Medulla oblongata (tissue), 1 donor: Measurements from ENCODE around the gene CLIC4.
"Not testable (repeated sequence)": the region's sequence is repeated elsewhere in the genome, so short reads cannot be mapped to it uniquely, and the experiment has no call there.

Experiments used
- DNase-seq: peaks from one replicate; pipeline ENCODE4 v3.0.0-alpha.2; 2015; ENCODE audit errors: extremely low spot score

CLIC4 gene

GRCh38 chr1:24745711-24746413, 615 bp downstream of the CLIC4 start:
- peak; percentile 75 for DNase-seq

- no peak for DNase-seq
Measured at GRCh38 chr1:24748191-24749121, 3.2 kb downstream of the CLIC4 start.

DNA sequence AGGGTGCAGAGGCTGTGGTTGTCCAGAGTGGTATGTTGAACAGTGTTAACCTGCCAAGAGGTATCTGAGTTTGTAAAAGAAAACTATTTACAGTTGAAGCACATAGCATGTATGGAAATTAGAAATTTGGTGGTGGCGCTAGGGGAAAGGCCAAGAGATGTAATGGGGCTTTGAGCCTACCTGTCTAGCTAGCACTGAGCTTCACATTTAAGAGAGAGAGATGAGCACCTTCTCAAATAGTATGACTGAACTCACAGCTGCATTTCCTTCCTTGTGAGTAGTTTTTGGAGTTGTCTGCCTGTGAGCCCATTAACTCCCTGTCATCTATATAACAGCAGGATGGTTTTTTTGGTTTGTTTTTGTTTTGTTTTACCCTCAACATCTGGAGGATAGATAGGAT, 4.0 kb downstream of the CLIC4 start:
- DNase-seq: no peak

DNA sequence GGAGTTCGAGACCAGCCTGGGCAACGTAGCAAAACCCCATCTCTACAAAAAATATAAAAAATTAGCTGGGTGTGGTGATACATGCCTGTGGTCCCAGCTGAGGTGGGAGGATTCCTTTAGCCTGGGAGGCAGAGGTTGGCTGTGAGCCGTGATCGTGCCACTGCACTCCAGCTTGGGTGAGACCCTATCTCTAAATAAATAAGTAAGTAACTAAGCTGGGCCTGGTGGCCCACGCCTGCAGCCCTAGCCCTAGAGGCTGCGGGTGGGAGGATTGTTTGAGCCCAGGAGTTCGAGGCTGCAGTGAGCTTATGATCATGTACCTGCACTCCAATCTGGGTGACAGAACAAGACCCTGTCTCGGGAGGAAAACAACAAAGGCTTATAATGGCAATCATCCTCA, 4.6 kb downstream of the CLIC4 start:
- no peak for DNase-seq

DNA sequence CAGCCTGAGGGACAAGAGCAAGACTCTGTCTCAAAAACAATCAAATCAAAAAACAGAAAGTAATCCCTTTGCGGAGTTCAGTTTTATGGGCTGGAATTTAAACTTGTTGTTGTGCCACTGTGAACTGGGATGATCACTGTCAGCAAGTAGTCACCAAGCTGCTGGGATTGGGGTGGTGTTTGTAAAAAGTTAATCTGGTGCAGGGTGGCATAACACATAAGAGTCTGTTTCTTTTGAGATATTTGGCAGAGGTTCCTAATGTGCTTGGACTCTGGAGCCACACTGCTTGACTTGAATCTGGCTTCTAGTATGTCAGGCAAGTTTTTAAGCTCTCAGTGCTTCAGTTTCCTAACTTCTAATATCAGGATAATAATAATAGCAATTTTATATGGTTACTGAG, 6.6 kb downstream of the CLIC4 start:
- peak; percentile 56 for DNase-seq

- no peak for DNase-seq
Measured at GRCh38 chr1:24752305-24752704, 7.1 kb downstream of the CLIC4 start.

DNA sequence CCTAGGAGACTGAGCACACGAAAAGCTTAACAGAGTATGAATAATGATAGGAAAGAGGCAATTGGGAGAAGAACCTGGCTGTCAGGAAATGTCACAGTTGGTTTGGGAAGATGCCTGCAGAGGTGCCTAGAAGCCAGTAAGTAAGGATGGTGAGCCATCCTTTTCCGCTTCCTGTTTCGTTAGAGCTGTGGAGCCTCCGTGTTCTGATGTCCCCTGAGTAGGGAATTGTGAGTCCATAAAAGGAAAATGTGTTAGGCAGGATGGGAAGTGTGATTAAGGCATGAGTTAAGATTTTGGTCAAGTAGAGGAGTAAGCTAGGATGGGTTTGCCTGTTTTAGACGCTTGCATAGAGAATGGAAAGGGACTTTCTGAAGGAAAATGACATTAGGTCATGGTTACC, 9.0 kb downstream of the CLIC4 start:
- no peak for DNase-seq

DNA sequence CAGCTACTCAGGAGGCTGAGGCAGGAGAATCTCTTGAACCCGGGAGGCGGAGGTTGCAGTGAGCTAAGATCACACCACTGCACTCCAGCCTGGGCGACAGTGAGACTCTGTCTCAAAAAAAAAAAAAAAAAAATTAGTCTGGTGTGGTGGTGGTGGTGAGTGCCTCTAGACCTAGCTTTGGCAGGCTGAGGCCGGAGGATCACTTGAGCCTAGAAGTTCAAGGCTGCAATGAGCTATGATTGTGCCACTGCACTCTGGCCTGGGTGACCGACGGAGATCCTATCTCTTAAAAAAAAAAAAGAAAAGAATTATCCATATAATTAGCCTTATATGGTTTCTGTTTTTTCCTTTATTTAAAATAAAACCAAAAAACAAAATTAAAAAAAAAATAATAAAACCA, 10.1 kb downstream of the CLIC4 start:
- DNase-seq: not testable (repeated sequence)

DNA sequence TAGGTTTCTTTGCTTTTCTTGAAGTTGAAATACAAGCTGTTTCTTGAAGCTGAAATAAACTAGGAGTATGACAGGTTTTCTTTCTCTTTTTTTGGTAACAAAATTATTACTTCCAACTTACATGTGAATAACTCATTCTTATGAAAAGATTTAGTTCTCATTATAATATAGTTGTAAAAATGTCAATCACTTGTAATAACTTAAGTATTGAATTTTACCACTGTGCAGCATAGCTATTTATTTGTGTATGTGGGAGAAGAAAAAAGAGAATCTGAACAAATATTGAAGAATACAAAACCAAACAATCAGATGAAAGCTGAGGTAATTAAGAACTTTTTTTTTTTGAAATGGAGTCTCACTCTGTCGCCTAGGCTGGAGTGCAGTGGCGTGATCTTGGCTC, 11.1 kb downstream of the CLIC4 start:
- no peak for DNase-seq

DNA sequence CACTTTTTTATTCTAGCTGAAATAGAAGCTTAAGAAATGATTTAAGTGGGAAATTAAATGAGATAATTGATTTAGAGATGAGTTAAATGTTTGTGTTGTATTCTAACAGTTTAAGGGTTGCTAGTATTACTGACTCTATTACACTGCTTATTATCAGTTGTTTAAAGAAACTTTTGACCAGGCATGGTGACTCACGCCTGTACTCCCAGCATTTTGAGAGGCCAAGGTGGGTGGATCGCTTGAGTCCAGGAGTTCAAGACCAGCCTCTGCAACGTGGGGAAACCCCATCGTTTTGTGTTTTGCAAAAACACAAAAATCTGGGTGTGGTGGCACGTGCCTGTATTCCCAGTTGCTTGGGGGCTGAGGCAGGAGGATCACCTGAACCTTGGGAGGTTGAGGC, 14.2 kb downstream of the CLIC4 start:
- no peak for DNase-seq

DNA sequence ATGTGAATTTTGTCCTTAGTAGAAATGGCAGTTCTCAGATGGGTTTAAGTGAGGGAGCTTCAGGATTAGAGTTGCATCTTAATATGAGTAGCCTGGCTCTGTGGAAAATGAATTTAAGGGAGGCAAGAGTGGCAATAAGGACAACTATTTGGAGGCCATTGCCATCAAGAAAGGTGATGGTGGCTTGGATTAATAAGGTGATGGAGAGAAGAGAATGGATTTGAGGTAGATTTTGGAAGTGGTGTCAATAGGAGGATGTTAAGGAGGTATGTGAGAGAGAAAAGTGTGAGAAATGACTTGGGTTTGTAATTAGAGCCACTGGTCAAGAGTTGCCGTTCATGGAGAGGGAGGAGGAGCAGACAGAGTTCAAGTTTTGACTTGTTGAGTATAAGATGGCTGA, 16.3 kb downstream of the CLIC4 start:
- no peak for DNase-seq

GRCh38 chr1:24762133-24762676, 17.0 kb downstream of the CLIC4 start:
- DNase-seq: no peak

GRCh38 chr1:24763671-24764070, 18.4 kb downstream of the CLIC4 start:
- DNase-seq: no peak

DNA sequence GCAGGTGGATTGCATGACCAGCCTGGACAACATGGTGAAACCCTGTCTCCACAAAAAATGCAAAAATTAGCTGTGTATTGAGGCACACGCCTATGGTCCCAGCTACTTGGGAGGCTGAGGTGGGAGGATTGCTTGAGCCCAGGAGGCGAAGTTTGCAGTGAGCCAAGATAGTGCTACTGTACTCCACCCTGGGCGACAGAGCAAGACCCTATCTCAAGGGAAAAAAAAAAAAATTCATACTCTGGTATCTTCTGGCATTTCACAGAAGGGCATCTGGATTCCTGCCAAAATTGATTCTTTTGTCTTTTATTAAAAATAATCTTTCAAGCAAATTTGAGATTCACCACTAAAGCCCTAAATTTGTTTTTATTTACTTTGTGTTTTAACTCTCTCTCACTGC, 19.2 kb downstream of the CLIC4 start:
- no peak for DNase-seq

DNA sequence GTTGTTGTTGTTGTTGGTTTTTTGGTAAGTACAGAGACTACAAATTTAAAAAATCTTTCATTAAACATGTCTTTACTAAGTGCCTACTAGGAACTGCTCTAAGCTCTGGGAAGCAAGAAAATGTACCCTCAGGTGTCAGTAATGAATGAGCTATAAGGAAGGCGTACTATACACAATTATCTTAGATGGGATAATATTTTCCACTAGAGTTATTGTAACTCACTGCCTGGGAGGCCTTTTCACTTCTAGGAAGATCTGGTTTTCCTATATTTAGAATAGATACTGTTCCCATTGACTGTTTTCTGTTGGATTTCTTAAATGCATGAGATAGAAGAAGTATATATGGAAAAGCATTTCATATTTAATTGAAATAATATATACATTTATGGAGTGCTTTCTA, 19.6 kb downstream of the CLIC4 start:
- no peak for DNase-seq

GRCh38 chr1:24765308-24765988, 20.2 kb downstream of the CLIC4 start:
- no peak for DNase-seq

GRCh38 chr1:24767351-24767750, 22.1 kb downstream of the CLIC4 start:
- DNase-seq: no peak

GRCh38 chr1:24768873-24769605, 23.8 kb downstream of the CLIC4 start:
- DNase-seq: no peak

DNA sequence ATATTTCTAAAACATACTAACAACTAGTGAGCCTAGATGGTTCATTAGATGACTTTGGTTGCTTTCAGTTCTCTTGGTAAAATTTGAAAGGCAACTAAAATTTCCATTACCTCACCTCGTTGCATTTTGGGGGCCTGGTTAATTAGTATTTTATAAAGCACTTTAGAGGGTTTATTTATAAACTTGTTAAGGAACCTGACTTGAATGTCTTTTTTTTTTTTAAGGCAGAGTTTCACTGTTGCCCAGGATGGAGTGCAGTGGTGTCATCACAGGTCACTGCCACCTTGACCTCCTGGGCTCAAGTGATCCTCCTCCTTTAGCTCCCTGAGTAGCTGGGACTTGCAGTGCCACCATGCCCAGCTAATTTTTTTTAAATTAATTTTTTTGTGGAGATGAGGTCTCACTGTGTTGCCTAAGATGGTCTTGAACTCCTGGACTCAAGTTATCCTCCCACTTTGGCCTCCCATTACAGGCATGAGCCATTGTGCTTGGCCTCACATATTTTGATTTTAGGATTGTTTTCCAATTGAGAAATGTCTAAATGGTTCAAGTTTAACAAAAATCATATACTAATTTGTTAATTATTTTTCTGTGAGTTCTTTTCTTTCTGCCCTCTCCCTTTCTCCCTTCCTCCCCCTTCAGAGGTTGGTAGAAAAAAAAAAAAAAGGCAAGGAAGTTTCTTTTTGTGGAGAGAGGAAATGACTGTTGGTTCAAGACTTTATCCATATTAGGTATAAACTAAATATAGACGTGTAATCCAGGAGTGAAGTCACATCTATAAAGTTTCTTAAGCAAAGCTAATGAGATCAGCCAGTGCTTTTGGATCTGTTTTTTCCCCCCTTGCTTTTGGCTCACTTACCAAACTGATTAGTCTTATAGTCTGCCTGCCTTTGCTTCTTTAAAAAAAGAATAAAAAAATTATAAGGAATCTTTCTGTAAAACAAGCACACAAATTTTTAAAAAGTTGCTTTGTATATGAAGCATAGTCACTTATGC, 24.7 kb downstream of the CLIC4 start:
- DNase-seq: no peak

DNA sequence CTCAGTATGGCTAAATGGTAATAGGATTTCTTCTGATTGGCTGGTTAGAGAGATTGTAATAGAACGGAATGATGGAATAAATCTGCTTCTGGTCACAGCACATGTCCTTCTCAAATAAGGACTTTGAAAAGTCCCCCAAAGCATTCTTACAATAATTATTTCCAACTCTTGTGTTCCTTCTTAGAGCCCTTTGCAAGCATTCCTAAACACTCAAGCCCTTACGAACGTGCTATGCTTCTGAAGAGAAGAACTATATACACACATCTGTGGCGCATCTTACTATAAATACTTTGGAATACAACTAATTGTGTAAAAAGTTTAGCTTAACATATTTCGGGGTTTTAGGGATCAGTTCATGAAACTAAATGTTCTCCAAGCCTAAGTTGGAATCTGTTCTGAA, 25.6 kb downstream of the CLIC4 start:
- DNase-seq: no peak
